K562 (cell line): ENCODE data around the gene CPZ.

ENCODE experiments used
- ESRRA ChIP-seq: fragments of 450-650 bp; IDR thresholded peaks from 2 replicates; pipeline ENCODE4 v1.6.1; 2014; ENCODE audit warnings: low read depth, mild to moderate bottlenecking, moderate library complexity, borderline replicate concordance
- EZH2 ChIP-seq: IDR thresholded peaks from 2 replicates; pipeline ENCODE4 v1.6.1; 2012; ENCODE audit warnings: low read depth, mild to moderate bottlenecking, inconsistent platforms, low read length, borderline replicate concordance
- SMARCE1 ChIP-seq: fragments of 450-650 bp; IDR thresholded peaks from 2 replicates; pipeline ENCODE4 v1.7.1; 2016; ENCODE audit warnings: mild to moderate bottlenecking

- no peak for TF ChIP-seq SMARCE1
- no peak for TF ChIP-seq ESRRA
- TF ChIP-seq EZH2: no peak
Observed at GRCh38 chr4:8597791-8598190, 5.2 kb downstream of the CPZ start.
